Amygdala (tissue), 56 donors: Measurements from ENCODE around the gene KLHL17.
"Not testable (repeated sequence)": the region's sequence is repeated elsewhere in the genome, so short reads cannot be mapped to it uniquely, and the experiment has no call there.

Source experiments
- DNase-seq, 56 donors: peaks; one replicate each; lab custom pipeline; 2025; lab: John Stamatoyannopoulos, UW

Gene KLHL17

DNA sequence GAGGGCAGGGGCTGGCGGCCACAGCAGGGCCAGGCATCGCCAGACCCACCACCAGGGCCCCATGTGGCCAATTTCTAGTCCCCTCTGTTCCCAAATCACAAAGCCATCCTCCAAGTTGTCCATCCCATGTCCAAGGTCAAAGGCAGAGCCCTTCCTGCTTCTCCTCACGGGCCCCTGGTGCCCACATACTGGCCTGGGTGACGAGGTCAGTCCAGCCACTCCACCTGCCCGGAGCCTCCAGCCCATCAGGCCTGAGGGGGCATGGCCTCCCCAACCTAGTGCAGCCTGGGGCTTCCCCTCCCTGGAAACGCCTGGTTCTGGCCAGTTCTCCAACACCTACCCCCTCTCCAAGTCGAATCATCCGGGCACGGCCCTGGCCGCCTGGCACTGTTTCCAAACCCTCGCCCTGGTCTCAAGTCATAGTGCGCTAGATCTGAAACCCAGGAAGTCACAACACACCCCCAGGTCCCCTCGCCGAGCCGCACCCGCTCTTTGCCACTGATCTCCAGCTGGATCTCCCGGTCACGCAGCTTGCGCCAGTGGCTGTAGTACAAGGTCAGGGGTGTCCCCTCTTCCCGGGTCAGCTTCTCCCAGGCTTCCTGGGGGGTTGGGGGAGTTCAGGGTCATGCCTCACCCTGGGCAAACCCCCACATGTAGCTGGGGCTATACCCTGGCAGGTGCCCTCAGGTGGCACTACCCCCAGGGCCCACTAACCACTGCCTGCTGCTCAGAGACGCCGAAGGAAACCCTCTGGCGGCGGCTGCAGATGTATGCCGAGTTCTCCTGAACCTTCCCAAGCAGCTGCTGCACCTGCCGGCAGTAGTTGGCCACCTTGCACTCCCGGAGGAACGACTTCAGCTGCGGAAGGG, 14.5 kb upstream of the KLHL17 start:
- no peak for DNase-seq

DNA sequence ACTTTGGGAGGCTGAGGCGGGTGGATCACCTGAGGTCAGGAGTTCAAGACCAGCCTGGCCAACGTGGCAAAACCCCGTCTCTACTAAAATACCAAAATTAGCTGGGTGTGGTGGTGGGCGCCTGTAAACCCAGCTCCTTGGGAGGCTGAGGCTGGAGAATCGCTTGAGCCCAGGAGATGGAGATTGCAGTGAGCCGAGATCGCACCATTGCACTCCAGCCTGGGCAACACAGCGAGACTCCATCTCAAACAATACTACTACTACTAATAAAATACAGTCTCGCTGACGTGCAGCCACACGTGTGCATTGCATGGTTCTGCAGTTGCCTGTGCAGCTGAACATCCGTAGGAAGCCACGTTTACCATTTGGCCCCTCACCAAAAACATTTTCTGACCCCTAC, 13.6 kb upstream of the KLHL17 start:
- not testable (repeated sequence) for DNase-seq

DNA sequence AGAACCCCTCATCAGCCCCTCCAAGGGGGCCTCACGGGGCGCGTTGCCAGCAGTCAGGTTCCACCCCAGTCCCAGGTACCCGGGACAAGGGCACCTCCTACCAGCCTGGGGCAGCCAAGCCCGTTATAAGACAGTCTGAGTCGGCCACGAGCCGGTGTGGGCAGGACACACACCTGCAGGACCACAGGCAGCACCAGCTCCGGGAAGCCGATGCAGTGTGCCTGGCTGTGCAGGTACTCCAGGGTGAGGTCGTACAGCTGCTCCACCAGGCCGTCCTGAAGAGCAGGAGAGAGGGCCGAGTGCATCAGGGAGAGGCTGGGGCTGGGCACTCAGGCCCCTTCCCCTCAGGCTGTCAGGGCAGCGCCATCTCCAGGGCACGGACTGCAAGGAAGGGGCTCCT, 12.4 kb upstream of the KLHL17 start:
- DNase-seq, result no peak

DNA sequence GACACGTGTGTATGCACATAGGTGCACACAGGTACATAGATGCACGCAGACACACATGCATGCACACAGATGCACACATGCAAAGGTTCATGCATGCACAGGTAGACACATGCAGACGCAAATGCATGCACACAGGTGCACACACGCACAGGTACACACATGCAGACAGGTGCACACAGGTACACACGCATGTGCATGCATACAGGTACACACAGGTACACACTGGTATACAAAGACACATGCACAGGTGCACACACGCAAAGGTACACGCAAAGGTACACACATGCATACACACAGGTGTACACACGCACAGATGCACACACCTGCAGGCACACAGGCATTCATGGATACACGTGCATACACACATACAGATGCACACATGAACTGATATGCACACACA, 10.1 kb upstream of the KLHL17 start:
- DNase-seq, result no peak

DNA sequence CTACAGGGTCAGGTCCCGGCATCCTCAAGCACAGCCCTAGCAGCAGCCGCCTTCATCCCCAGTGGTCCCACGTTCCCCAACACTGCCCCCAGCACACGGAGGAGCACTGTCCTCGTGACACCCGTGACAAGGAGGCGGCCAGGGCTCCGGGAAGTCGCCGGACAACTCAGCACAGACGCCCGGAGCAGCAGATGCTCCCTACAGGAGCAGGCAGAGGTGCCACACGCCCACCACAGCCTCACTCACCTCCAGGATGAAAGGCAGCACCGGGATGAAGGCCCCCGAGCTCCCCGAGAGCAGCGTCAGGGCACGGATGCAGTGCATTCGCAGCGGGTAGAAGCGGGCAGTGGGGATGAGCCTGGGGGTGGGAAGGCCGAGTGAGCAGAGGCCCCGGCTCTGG, 9.5 kb upstream of the KLHL17 start:
- DNase-seq, result no peak

DNA sequence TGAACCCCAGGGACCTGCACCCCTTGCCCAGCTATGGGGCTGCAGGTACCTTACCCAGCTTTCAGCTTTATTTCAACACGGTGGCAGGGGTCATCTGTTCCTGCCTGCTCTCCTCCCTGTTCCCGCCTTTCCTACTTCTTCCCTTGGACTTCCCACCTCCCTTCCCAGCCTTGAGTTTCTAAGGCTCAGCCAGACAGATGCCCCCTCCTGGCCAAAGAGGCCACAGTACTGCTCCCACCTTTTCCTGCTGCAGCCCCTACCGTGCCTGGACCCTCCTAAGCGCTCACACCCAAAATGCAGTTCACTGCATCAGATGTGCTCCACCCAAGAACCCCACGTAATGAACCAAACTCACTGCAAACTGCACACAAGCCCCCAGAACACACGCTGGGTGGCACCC, 9.0 kb upstream of the KLHL17 start:
- no peak for DNase-seq

DNA sequence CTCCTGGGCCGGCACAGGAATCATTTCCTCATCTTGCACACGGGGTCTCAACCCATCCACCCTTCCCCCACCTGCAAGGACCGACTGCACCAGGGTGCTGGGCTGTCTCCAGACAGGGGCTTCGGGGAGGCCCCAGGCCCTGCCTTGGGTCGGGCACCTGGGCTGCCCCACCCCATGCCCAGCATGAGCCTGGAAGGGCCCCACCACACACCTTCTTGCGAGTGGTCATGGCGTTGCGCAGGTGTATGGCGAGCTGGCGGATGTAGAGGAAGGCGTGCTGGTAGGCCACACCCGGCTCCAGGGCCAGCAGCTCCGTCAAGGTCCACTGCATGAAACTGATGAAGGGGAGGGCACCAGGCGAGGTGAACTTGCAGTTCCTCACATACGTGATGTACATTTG, 8.2 kb upstream of the KLHL17 start:
- no peak for DNase-seq

DNA sequence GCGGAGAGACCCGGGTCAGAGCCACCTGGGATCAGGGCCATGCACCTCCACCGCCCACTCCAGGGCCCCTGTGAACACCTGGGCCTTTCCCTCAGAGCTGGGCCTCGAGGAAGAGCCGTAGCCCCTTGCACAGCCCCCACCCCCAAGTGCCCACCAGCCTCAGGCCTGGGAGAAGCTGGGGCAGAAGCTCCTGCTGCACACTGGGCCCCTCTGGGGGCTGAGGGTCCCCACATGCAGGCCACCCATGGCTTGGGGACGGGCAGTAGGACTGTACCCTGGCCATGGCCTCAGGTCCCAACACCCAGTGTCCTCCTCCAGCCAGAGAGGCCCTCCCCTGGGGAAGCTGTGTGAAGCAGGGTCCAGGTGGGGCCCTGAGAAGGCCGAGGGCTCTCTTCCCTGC, 7.8 kb upstream of the KLHL17 start:
- DNase-seq, result no peak

DNA sequence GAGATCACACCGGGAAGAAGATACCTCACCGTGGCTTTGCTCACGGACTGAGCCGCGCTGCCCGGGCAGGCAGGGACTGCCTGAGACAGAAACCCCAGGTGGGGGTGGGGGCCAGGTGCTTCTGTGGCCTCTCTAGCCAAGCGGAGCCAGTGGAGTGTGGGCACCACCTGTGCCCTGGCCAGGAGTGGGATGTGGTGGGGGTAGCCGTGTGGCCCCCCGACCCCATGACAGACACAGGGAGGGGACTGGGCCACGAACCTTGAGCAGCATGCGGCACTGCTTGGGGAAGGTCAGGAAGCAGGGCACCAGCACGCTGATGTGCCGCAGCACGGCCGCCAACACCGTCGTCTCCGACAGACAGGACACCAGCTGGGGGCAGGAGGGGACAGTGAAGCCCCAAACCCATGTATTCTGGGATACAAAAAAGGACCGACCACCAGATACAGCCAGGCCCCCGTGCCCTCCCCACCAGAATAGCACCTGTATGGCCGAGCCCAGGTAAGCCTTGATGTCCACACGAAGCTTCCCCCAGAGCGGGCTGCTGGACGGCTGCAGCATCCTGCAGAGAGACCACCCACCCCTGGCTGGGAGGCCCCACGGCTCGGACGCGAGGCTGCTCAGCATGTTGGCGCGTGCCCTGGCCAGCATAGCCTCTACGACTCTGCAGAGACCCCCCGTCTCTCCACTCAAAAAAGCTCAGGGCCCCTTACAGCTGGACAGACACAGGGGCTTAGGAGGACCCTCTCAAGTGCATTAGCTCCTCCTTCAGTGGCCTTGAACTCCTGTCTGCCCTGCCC, 6.7 kb upstream of the KLHL17 start:
- no peak for DNase-seq

DNA sequence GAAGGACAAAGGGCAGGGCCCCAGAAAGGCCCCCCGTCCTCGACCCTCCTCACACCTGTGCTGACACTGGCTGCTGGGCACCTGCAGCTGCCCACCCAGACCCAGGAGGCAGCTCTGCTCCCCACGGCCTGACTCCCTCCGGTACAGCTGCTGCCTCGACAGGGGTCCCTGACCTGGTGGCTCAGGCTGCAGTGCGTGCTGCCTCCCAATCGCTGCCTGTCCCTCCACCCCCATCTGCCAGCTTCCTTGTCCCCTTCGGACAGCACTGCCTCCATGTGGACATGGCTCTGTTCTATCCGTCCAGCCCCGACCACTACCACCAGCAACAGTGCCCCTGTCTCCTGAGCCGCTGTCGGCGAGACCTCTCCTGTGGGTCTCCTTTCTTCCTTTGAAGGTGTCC, 5.5 kb upstream of the KLHL17 start:
- DNase-seq, result no peak

DNA sequence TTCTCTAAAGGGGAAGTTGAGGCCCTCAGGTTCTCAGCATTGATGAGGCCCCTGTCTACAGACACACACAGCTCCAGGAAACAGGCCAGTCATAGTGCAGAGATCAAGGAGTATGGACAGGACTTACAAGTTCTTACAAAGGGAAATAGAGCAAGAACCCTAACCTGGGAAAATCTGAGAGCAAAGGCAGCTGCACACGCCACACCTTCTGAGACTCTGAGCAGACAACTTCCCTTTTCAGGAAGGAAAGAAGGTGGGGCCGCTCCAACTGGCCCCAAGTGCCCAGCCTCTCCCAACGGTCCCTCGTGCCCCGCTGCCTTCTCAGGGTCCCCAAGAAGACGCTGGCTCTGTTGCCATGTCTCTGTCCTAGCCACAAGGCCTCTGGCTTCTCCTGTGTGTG, 4.9 kb upstream of the KLHL17 start:
- DNase-seq, result no peak

DNA sequence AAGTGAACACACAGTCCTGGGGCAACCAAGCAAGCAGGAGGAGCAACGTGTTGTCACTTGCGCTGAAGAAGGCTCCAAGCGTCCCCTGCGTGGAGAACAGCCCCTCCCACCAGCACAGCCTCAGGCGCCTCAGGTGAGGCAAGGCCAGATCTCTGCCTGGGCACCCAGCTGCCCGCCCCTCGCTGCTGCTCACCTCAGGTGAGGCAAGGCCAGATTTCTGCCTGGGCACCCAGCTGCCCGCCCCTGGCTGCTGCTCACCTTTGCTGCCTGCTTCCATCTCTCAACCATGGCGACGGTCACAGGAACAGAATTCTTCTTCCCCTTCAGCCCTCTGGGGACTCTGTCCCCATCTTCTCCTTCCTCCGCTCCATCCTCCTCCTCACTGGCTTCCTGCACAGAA, 3.7 kb upstream of the KLHL17 start:
- no peak for DNase-seq

DNA sequence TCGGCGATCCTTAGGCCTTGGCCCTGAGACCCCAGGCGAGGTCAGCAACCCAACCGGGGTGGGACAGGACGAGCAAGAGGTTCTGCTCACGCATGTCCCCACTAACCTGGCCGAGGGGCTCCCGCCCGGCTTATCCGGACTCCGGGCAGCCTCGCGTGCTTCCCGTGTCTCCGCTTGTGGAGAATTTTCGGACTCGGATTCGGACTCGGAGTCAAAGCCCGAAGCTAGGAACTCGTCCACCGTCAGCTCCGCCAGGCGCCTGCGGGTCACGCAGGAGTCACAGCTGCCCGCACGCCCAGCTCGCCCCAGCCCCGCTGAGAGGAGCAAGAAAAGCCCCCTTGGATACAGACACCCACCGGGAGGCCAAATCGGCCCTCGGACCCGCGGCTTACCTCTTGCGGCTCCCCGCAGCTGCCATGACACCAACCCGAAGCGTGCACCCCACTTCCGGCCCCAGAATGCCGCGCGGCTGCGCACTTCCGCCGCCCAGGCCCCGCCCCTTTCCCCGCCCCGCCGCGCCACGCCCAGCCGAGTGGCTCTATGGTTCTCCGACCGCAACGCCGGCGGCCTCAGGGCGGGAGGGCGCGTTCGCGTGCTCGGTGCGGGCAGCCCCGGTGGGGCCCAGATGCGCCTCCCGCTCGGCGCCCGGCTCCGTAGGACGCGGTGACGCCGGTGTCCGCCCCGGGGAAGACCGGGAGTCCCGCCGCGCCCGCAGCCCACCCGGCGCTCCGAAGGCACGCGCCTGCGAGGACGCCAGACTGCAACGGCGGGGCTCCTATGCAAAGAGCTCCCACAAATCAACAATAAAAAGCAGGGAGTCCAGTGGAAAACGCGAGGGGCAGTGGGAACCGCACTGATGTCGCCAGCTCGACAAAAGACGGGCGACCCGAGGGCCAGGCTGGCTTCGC, 1.3 kb upstream of the KLHL17 start, which contains the start of gene NOC2L:
Gene NOC2L (minus strand): TSS at position 434 of the 908 bp plus-strand sequence. CDS start 16 bp downstream, at position 418.
- peak; percentile 35 to 97 (median 86) for DNase-seq

DNA sequence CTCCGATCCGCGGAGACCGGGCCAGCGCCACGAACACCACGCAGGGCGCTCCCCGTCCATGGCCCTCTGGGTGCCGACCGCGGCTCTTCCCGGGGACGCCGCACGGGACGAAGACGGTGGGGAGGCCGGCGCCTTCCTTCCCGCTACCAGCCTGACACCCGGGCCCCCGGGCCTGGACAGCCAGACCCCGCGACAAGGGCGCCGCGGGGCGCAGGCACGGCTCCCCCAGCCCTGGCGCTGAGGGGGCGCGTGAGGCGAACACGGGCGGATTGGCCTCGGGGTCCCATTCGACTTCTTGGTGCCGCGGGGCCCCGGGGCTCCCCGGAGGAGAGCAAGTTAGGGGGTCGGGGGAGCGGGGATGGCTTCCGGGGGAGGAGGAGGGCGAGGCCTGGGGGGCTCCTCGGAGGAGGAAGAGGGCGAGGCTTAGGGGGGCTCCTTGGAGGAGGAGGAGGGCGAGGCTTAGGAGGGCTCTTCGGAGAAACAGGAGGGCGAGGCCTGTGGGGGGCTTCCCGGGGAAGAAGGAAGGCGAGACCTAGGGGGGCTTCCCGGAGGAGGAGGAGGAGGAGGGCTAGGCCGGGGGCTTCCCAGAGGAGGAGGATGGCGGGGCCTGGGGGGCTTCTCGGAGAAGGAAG, 537 bp upstream of the KLHL17 start:
- no peak for DNase-seq

DNA sequence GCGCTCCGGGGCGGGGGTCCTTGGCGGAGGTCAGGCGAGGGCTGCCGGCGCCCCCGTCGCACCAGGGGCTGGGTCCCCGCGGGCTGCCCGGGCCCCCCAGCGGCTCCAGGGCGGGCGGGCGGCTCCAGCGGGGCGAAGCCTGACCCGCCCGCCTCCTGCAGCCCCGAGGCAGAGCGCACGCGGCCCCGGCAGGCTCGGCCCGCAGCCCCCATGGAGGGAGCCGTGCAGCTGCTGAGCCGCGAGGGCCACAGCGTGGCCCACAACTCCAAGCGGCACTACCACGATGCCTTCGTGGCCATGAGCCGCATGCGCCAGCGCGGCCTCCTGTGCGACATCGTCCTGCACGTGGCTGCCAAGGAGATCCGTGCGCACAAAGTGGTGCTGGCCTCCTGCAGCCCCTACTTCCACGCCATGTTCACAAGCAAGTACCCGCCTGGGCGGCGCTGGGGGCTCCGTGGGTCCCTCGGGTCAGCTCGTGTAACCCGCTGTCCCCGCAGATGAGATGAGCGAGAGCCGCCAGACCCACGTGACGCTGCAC, 817 bp downstream of the KLHL17 start:
- no peak for DNase-seq

DNA sequence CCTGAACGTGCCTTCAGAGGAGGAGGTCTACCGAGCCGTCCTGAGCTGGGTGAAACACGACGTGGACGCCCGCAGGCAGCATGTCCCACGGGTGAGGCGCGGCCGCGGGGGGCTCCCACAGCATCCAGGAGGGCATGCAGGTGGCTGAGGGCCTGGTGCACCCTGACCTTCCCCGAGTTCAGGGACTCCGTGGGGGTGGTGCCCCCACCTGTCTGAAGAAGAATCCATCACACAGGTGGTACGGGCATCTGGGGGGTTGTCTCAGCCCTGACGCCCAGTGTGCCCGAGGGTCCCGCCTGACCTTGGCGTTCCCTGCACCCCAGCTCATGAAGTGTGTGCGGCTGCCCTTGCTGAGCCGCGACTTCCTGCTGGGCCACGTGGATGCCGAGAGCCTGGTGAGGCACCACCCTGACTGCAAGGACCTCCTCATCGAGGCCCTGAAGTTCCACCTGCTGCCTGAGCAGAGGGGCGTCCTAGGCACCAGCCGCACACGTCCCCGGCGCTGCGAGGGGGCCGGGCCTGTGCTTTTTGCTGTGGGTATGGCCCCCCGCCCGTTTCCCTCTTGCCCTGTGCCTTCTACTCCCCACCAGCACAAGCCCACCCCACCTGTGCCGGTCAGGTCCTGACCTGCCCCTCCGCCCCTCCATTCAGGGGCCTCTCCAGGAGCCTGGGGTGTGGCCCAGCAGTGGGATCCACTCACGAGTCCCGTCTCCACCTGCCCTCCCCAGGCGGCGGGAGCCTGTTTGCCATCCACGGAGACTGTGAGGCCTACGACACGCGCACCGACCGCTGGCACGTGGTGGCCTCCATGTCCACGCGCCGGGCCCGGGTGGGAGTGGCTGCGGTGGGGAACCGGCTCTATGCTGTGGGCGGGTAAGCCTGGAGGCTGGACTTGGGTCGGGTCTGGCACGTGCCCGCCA, 2.3 kb downstream of the KLHL17 start:
- no peak for DNase-seq

DNA sequence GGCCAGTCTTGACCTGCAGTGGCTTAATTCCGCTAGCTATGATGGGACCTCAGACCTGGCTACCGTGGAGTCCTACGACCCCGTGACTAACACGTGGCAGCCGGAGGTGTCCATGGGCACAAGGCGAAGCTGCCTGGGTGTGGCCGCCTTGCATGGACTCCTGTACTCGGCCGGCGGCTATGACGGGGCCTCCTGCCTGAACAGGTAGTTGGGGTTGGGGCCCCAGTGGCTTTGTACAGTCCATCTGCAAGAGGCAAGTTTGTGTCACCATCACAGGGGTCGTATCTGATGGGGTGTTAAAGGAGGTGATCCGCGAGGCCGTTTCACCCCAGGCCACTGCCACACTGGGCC, 2.9 kb downstream of the KLHL17 start:
- DNase-seq, result no peak

DNA sequence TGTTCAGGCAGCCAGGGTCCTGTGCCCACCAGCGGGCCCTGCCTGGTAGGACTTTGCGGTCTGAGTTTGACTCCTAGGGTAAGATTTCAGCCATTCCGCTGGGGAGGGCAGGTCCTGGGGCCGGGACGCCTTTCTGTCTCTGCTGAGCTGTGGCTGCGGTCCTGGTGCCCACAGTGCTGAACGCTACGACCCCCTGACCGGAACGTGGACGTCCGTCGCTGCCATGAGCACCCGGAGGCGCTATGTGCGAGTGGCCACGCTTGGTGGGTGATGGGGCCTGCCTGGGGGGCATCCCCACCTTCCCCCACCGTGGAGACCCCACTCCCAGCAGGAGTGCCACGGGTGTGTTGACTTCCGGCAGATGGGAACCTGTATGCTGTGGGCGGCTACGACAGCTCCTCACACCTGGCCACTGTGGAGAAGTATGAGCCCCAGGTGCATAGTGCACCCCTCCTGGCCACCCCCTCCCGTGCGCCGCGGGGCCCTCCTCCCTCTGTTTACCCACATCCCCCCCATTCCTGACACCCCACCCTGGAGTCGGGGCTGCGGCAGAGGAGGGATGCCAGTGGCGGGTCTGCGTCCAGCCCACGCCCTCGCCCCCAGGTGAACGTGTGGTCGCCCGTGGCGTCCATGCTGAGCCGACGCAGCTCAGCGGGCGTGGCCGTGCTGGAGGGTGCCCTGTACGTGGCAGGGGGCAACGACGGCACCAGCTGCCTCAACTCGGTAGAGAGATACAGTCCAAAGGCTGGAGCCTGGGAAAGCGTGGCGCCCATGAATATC, 3.6 kb downstream of the KLHL17 start:
- DNase-seq, result no peak
